PC-3 (cell line): ENCODE results near the gene CPA1. TPM values are rescaled to one million over a fixed set of nuclear protein-coding genes. Genes with fewer than 3 reads are reported as not detected.
A peak's percentile ranks its signal among the peaks of the same experiment; 100 is the strongest.

Experiments
- ATAC-seq: fragments of 200-7000 bp; cut with Tn5 transposase; 2 replicates; pipeline ENCODE4 v1.9.1; 2020; ENCODE audit warnings: mild to moderate bottlenecking, moderate library complexity
- BruUV-seq: library from RNA; stranded (reverse); fragments of 400-500 nt; replicated peaks from 2 replicates; lab custom pipeline; 2021; lab: Mats Ljungman, UMichigan
- CTCF ChIA-PET: fragments of 300-600 bp; sonication (Branson Sonifier 250); formaldehyde crosslinking; loops from one replicate; lab custom pipeline; 2022; ENCODE audit warnings: antibody characterized with exemption; lab: Charles Lee
- POLR2A ChIA-PET: fragments of 300-600 bp; sonication (Branson Sonifier 250); formaldehyde crosslinking; loops from one replicate; lab custom pipeline; 2022; ENCODE audit warnings: antibody characterized with exemption; ENCODE audit not compliant: unreplicated experiment; lab: Charles Lee
- DNase-seq: peaks from one replicate; pipeline ENCODE4 v3.0.0-alpha.2; 2015
- H2AFZ ChIP-seq: fragments of 300-600 bp; sonication (generic); 2 replicates; pipeline ENCODE4 v1.6.0; 2016; ENCODE audit warnings: antibody characterized with exemption, low read length
- H3F3A ChIP-seq: fragments of 300-600 bp; sonication (generic); one replicate; pipeline ENCODE4 v1.6.0; 2017; ENCODE audit warnings: antibody characterized with exemption, low read length, control low read depth, mild to moderate bottlenecking; ENCODE audit not compliant: unreplicated experiment
- H3K27ac ChIP-seq: fragments of 300-600 bp; sonication (generic); 2 replicates; pipeline ENCODE4 v1.5.1; 2016; ENCODE audit warnings: mild to moderate bottlenecking, low read length
- H3K27me3 ChIP-seq: fragments of 300-600 bp; sonication (generic); 2 replicates; pipeline ENCODE4 v1.6.1; 2016; ENCODE audit warnings: low read length, mixed read lengths
- H3K36me3 ChIP-seq: fragments of 300-600 bp; sonication (generic); 2 replicates; pipeline ENCODE4 v1.6.1; 2016; ENCODE audit warnings: low read depth, mixed run types, low read length, mixed read lengths
- H3K4me1 ChIP-seq: fragments of 300-600 bp; sonication (generic); 2 replicates; pipeline ENCODE4 v1.5.1; 2016; ENCODE audit warnings: low read length; ENCODE audit not compliant: insufficient read depth
- H3K4me2 ChIP-seq: fragments of 300-600 bp; sonication (generic); 2 replicates; pipeline ENCODE4 v1.6.0; 2016; ENCODE audit warnings: low read length
- H3K4me3 ChIP-seq: fragments of 300-600 bp; sonication (generic); 2 replicates; pipeline ENCODE4 v1.5.1; 2016; ENCODE audit warnings: mild to moderate bottlenecking, low read length, mixed read lengths
- H3K79me2 ChIP-seq: fragments of 300-600 bp; sonication (generic); 2 replicates; pipeline ENCODE4 v1.6.1; 2017; ENCODE audit warnings: low read length, mixed read lengths
- H3K9ac ChIP-seq: fragments of 300-600 bp; sonication (generic); 2 replicates; pipeline ENCODE4 v1.6.0; 2016; ENCODE audit warnings: mild to moderate bottlenecking, low read length
- H3K9me2 ChIP-seq: fragments of 300-600 bp; sonication (generic); replicated peaks from 2 replicates; pipeline ENCODE4 v1.6.1; 2016; ENCODE audit warnings: mixed run types, low read length, mixed read lengths
- H3K9me3 ChIP-seq: fragments of 300-600 bp; sonication (generic); 2 replicates; pipeline ENCODE4 v1.6.1; 2016; ENCODE audit warnings: low read length, mixed read lengths
- H4K20me1 ChIP-seq: fragments of 300-600 bp; sonication (generic); 2 replicates; pipeline ENCODE4 v1.6.1; 2016; ENCODE audit warnings: low read length, mixed read lengths
- CTCF ChIP-seq: fragments of 300-600 bp; sonication (generic); conservative IDR thresholded peaks from 2 replicates; pipeline ENCODE4 v1.5.1; 2017; ENCODE audit warnings: antibody characterized with exemption, low read depth, mild to moderate bottlenecking, low read length
- EZH2 ChIP-seq: fragments of 300-600 bp; sonication (generic); IDR thresholded peaks from one replicate; pipeline ENCODE4 v1.6.1; 2017; ENCODE audit warnings: antibody characterized with exemption, mild to moderate bottlenecking, low read length; ENCODE audit not compliant: unreplicated experiment
- EZH2phosphoT487 ChIP-seq: fragments of 300-600 bp; sonication (generic); IDR thresholded peaks from 2 replicates; pipeline ENCODE4 v1.6.1; 2018; ENCODE audit warnings: mild to moderate bottlenecking, antibody characterized with exemption, low read length, borderline replicate concordance
- intact Hi-C: fragments of 100-400 bp; cut with micrococcal nuclease; formaldehyde crosslinking; loops from 2 replicates; pipeline ENCODE4 v1.9.0; 2023
- total RNA-seq: library from RNA; depleted of rRNA; stranded (reverse); fragments of >200 nt; gene quantifications from 2 replicates; pipeline ENCODE4 v1.2.3, GENCODE V29; 2014; rRNA removed

The CPA1 gene
- total RNA-seq, 1 experiment from 2014 or later, result not detected

GRCh38 chr7:130435311-130435854 is 55.1 kb downstream of the CPA1 start:
- no peak overlapping the region for H3K4me2 ChIP-seq
- CTCF ChIA-PET, result no interaction called here
- TF ChIP-seq EZH2, result no peak
- TF ChIP-seq CTCF, result no peak
- no peak for TF ChIP-seq EZH2phosphoT487
- no peaks in the 10 kb centered on the region for H3K9me3 ChIP-seq
- POLR2A ChIA-PET, result no interaction called here
- H3K4me1 ChIP-seq, result peaks cover 18% of the 10 kb centered on the region
- H3K27ac ChIP-seq, result no peak overlapping the region
- no peaks in the 10 kb centered on the region for H3K27me3 ChIP-seq
- no peak overlapping the region for H2AFZ ChIP-seq
- no TSS peak for BruUV-seq
- no peak for DNase-seq
- ATAC-seq, result peak; percentile 73
- no peak overlapping the region for H3K9ac ChIP-seq
- H3F3A ChIP-seq, result no peaks in the 10 kb centered on the region
- no peak overlapping the region for H3K4me3 ChIP-seq
- H3K79me2 ChIP-seq, result peaks cover 9% of the 10 kb centered on the region
- H3K9me2 ChIP-seq, result no peaks in the 10 kb centered on the region
- intact Hi-C loops, result no loop called here
- H3K36me3 ChIP-seq, result no peaks in the 10 kb centered on the region
- H4K20me1 ChIP-seq, result no peaks in the 10 kb centered on the region

- no TSS peak for BruUV-seq
- H2AFZ ChIP-seq, result no peak overlapping the region
- H3K36me3 ChIP-seq, result no peaks in the 10 kb centered on the region
- DNase-seq (no peak), ATAC-seq (no peak)
- intact Hi-C loops, result no loop called here
- no peaks in the 10 kb centered on the region for H3F3A ChIP-seq
- H3K79me2 ChIP-seq, result peaks cover 10% of the 10 kb centered on the region
- ChIA-PET POLR2A (no interaction called here), CTCF (no interaction called here)
- H3K27me3 ChIP-seq, result no peaks in the 10 kb centered on the region
- no peak overlapping the region for H3K27ac ChIP-seq
- H3K9ac ChIP-seq, result no peak overlapping the region
- no peaks in the 10 kb centered on the region for H3K9me2 ChIP-seq
- H3K4me2 ChIP-seq, result no peak overlapping the region
- TF ChIP-seq CTCF (no peak), EZH2 (no peak), EZH2phosphoT487 (no peak)
- H3K4me1 ChIP-seq, result peaks cover 20% of the 10 kb centered on the region
- H4K20me1 ChIP-seq, result no peaks in the 10 kb centered on the region
- H3K9me3 ChIP-seq, result no peaks in the 10 kb centered on the region
- no peak overlapping the region for H3K4me3 ChIP-seq
Observed at GRCh38 chr7:130436253-130436652, 56.0 kb downstream of the CPA1 start.

Other genes starting within 250 kb of the CPA1 start
- gene TMEM209, start 175.1 kb upstream of the CPA1 start, total RNA-seq, result 17.7 and 23.2 TPM in 2 replicates
- gene SSMEM1, start 172.6 kb upstream of the CPA1 start, total RNA-seq, result not detected in 2 replicates
- gene CPA2, start 113.6 kb upstream of the CPA1 start, total RNA-seq, result not detected in 2 replicates
- gene CPA4, start 87.3 kb upstream of the CPA1 start, total RNA-seq, result 10.1 and 22.1 TPM in 2 replicates
- gene CPA5, start 35.7 kb upstream of the CPA1 start, total RNA-seq, result 1.3 TPM in 1 of 2 replicates, not detected in the other
- 10.4 and 10.7 TPM in 2 replicates for gene CEP41, start 60.5 kb downstream of the CPA1 start, total RNA-seq
- 21.1 and 25.2 TPM in 2 replicates for gene MEST, start 111.6 kb downstream of the CPA1 start, total RNA-seq